ENCODE data around the gene MTX2.

Gene MTX2

DNA sequence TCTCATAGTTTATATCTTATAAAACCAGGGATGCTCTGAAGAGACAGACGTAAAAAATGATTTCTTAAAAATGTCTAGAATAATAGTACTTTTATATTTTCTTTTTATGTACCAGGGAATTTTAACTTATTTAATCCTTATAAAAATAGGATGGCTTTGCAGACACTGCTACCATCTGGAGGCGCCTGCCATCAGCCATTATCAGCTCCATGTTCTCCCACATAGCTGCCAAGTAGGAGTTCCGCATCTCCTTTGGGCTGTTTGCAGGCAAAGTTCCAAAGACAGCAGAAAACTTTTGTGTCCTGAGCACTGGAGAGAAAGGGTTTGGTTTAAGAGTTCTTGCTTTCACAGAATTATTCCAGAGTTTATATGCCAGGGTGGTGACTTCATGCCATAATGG, 69.2 kb downstream of the MTX2 start:
- Histone ChIP-seq H3K9ac (ENCODE audit: low read length) (no peak overlapping the region), H3K4me2 (ENCODE audit: low read depth, low read length) (no peak overlapping the region), H2AFZ (ENCODE audit: low read length) (no peak overlapping the region), H3K27ac (ENCODE audit: low read length) (no peak overlapping the region), H4K20me1 (ENCODE audit: insufficient read depth, low read length) (no peaks in the 10 kb centered on the region), H3K79me2 (ENCODE audit: low read length) (no peaks in the 10 kb centered on the region), H3K9me3 (replicated peaks; ENCODE audit: insufficient read depth, low read length) (no peaks in the 10 kb centered on the region), H3K4me1 (ENCODE audit: low read length) (no peaks in the 10 kb centered on the region), H3K36me3 (replicated peaks; ENCODE audit: insufficient read depth, low read length) (no peaks in the 10 kb centered on the region), H3K9me2 (replicated peaks; ENCODE audit: insufficient read depth, low read length) (no peaks in the 10 kb centered on the region), H3K4me3 (ENCODE audit: low read length) (no peak overlapping the region), H3F3A (ENCODE audit: insufficient read depth, low read length) (no peaks in the 10 kb centered on the region), H3K27me3 (replicated peaks; ENCODE audit: insufficient read depth, low read length) (no peaks in the 10 kb centered on the region)
- no peak for DNase-seq
- TF ChIP-seq EZH2 (optimal IDR thresholded peaks at IDR 0.05; ENCODE audit: low read depth, low read length), result no peak
- TF ChIP-seq EZH2phosphoT487 (IDR thresholded peaks at IDR 0.05; ENCODE audit: low read length), result no peak
- TF ChIP-seq, protein P1, sequence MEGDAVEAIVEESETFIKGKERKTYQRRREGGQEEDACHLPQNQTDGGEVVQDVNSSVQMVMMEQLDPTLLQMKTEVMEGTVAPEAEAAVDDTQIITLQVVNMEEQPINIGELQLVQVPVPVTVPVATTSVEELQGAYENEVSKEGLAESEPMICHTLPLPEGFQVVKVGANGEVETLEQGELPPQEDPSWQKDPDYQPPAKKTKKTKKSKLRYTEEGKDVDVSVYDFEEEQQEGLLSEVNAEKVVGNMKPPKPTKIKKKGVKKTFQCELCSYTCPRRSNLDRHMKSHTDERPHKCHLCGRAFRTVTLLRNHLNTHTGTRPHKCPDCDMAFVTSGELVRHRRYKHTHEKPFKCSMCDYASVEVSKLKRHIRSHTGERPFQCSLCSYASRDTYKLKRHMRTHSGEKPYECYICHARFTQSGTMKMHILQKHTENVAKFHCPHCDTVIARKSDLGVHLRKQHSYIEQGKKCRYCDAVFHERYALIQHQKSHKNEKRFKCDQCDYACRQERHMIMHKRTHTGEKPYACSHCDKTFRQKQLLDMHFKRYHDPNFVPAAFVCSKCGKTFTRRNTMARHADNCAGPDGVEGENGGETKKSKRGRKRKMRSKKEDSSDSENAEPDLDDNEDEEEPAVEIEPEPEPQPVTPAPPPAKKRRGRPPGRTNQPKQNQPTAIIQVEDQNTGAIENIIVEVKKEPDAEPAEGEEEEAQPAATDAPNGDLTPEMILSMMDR (IDR thresholded peaks at IDR 0.05; ENCODE audit: low read length), result no peak

DNA sequence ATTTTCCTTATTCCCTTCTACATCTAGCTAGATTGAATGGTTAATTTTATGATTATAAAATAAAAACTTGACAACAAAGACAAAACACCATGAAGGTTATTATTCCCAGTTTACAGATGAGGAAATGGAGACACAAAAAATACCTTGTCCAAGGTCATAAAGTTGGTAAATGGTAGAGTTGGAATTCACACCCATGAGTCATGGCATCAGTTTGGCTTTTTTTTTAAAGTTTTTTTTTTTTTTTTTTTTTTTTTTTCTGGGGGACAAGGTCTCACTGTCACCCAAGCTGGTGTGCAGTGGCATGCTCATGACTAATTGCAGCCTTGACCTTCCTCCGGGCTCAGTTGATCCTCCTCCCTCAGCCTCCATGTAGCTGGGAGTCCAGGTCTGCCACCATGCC, 70.0 kb downstream of the MTX2 start:
- no peaks in the 10 kb centered on the region for H3K9me2 ChIP-seq (replicated peaks; ENCODE audit: insufficient read depth, low read length)
- H4K20me1 ChIP-seq (ENCODE audit: insufficient read depth, low read length), result no peaks in the 10 kb centered on the region
- no peaks in the 10 kb centered on the region for H3F3A ChIP-seq (ENCODE audit: insufficient read depth, low read length)
- DNase-seq, result no peak
- H3K27me3 ChIP-seq (replicated peaks; ENCODE audit: insufficient read depth, low read length), result no peaks in the 10 kb centered on the region
- H2AFZ ChIP-seq (ENCODE audit: low read length), result no peak overlapping the region
- no peak for TF ChIP-seq EZH2 (optimal IDR thresholded peaks at IDR 0.05; ENCODE audit: low read depth, low read length)
- TF ChIP-seq EZH2phosphoT487 (IDR thresholded peaks at IDR 0.05; ENCODE audit: low read length), result no peak
- TF ChIP-seq, protein P1 (IDR thresholded peaks at IDR 0.05; ENCODE audit: low read length), result no peak
- H3K9me3 ChIP-seq (replicated peaks; ENCODE audit: insufficient read depth, low read length), result no peaks in the 10 kb centered on the region
- H3K9ac ChIP-seq (ENCODE audit: low read length), result no peak overlapping the region
- no peaks in the 10 kb centered on the region for H3K4me1 ChIP-seq (ENCODE audit: low read length)
- no peak overlapping the region for H3K4me2 ChIP-seq (ENCODE audit: low read depth, low read length)
- no peak overlapping the region for H3K4me3 ChIP-seq (ENCODE audit: low read length)
- no peaks in the 10 kb centered on the region for H3K79me2 ChIP-seq (ENCODE audit: low read length)
- H3K27ac ChIP-seq (ENCODE audit: low read length), result no peak overlapping the region
- no peaks in the 10 kb centered on the region for H3K36me3 ChIP-seq (replicated peaks; ENCODE audit: insufficient read depth, low read length)

GRCh38 chr2:176356251-176356650, 87.0 kb downstream of the MTX2 start:
- no peaks in the 10 kb centered on the region for H4K20me1 ChIP-seq (ENCODE audit: insufficient read depth, low read length)

More at GRCh38 chr2:176356251-176356650, 87.0 kb downstream of the MTX2 start:
- TF ChIP-seq, protein P1 (IDR thresholded peaks at IDR 0.05; ENCODE audit: low read length), result no peak
- TF ChIP-seq EZH2phosphoT487 (IDR thresholded peaks at IDR 0.05; ENCODE audit: low read length), result no peak
- no peak for TF ChIP-seq EZH2 (optimal IDR thresholded peaks at IDR 0.05; ENCODE audit: low read depth, low read length)
- no peak overlapping the region for H3K4me3 ChIP-seq (ENCODE audit: low read length)
- H2AFZ ChIP-seq (ENCODE audit: low read length), result no peak overlapping the region
- H3K27ac ChIP-seq (ENCODE audit: low read length), result no peak overlapping the region
- H3K9ac ChIP-seq (ENCODE audit: low read length), result no peak overlapping the region
- H3K79me2 ChIP-seq (ENCODE audit: low read length), result no peaks in the 10 kb centered on the region
- no peak for DNase-seq
- no peaks in the 10 kb centered on the region for H3F3A ChIP-seq (ENCODE audit: insufficient read depth, low read length)
- no peaks in the 10 kb centered on the region for H3K36me3 ChIP-seq (replicated peaks; ENCODE audit: insufficient read depth, low read length)
- no peaks in the 10 kb centered on the region for H3K9me2 ChIP-seq (replicated peaks; ENCODE audit: insufficient read depth, low read length)
- no peaks in the 10 kb centered on the region for H3K4me1 ChIP-seq (ENCODE audit: low read length)
- no peaks in the 10 kb centered on the region for H3K27me3 ChIP-seq (replicated peaks; ENCODE audit: insufficient read depth, low read length)
- no peak overlapping the region for H3K4me2 ChIP-seq (ENCODE audit: low read depth, low read length)
- no peaks in the 10 kb centered on the region for H3K9me3 ChIP-seq (replicated peaks; ENCODE audit: insufficient read depth, low read length)
